ENCODE results near the gene RFPL1.

The RFPL1 gene

DNA sequence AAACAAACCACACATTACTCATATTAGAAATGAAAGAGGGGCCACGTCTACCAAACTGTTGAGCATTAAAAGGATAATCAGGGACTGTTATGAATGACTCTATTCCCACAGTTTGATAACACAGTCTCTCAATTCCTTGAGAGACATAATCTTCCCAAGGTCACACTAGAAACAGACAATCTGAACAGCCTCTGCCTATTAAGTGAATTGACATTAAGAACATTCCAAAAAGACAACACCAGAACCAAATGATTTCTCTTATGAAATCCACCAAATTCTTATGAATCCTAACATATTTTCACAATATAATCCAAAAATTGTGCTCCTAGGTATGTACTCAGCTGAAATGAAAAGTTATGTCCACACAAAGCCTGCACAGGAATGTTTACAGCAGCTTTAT is 4.6 kb downstream of the RFPL1 start:
- no peak overlapping the region for H3K4me3 ChIP-seq (ENCODE audit: low read depth, low read length)
- ChIA-PET CTCF (no interaction called here), POLR2A (no interaction called here)
- TF ChIP-seq, protein P1, sequence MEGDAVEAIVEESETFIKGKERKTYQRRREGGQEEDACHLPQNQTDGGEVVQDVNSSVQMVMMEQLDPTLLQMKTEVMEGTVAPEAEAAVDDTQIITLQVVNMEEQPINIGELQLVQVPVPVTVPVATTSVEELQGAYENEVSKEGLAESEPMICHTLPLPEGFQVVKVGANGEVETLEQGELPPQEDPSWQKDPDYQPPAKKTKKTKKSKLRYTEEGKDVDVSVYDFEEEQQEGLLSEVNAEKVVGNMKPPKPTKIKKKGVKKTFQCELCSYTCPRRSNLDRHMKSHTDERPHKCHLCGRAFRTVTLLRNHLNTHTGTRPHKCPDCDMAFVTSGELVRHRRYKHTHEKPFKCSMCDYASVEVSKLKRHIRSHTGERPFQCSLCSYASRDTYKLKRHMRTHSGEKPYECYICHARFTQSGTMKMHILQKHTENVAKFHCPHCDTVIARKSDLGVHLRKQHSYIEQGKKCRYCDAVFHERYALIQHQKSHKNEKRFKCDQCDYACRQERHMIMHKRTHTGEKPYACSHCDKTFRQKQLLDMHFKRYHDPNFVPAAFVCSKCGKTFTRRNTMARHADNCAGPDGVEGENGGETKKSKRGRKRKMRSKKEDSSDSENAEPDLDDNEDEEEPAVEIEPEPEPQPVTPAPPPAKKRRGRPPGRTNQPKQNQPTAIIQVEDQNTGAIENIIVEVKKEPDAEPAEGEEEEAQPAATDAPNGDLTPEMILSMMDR (IDR thresholded peaks at IDR 0.05; ENCODE audit: insufficient read depth, low read length, missing control alignments): no peak
- no peak for DNase-seq (ENCODE audit: low read depth, low spot score)

DNA sequence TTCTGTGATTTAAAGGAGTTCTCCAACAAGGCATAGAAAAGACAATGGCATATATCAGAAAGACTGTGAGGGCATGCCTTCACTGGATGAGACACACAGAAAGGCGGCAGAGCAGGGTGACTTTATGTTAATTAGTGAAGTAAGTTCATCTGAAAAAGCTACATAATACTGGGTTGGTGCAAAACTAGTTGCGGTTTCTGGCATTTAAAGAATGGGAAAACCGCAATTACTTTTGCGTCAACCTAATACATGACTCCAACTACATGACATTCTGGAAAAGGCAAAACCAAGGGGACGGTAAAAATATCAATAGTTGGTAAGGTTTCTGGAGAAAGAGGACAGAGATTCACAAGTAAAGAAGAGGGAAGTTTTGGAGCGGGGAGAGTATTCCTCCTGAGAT is 5.1 kb downstream of the RFPL1 start:
- TF ChIP-seq, protein P1 (IDR thresholded peaks at IDR 0.05; ENCODE audit: insufficient read depth, low read length, missing control alignments): no peak

DNA sequence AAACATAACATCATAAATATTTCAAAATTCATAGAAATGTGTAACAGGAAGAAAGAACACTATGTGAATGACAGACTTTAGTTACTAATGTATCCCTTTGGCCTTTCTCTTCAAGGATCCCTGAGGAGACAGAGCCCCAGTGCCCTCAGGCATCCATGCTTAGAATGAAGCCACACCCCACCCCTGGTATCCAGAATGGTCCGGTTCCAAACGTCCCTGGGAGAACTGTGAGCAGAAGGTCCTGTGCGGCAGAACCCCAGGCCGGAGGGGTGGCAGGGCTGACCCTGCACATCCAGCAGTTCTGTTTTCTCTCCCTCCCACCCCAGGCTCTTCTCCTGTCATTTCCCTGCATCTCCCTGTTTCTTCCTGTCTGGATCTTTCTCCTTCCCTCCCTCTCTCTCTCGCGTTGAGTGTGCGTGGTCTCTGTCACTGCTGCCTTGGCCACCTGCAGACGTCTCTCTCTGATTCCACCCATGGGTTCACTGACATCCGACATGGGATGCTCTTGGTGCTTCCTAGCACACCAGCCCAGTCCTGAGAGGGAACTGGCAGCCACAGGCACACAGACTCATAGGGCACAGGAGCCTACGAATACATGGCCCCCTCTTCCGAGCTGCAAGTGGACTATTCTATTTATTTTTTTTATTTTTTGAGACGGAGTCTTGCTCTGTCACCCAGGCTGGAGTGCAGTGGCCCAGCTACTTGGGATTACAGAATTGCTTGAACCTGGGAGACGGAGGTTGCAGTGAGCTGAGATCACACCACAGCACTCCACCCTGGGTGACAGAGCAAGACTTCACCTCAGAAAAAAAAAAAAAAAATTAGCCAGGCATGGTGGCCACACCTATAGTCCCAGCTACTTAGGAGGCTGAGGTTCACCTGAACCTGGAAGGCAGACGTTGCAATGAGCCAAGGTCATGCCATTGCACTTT is 5.7 kb downstream of the RFPL1 start:
- no peak for DNase-seq (ENCODE audit: low read depth, low spot score)
- ChIA-PET POLR2A (interaction anchor here (0.7 kb wide), 1 partner anchor 1291 kb away, joined by 3 read pairs; no protein-coding TSS in a partner anchor), CTCF (no interaction called here)
- H3K4me3 ChIP-seq (ENCODE audit: low read depth, low read length): no peak overlapping the region
- TF ChIP-seq, protein P1 (IDR thresholded peaks at IDR 0.05; ENCODE audit: insufficient read depth, low read length, missing control alignments): no peak

More for the DNA sequence above, 5.1 kb downstream of the RFPL1 start:
- ChIA-PET POLR2A (no interaction called here), CTCF (no interaction called here)
- DNase-seq (ENCODE audit: low read depth, low spot score): no peak
- H3K4me3 ChIP-seq (ENCODE audit: low read depth, low read length): no peak overlapping the region

DNA sequence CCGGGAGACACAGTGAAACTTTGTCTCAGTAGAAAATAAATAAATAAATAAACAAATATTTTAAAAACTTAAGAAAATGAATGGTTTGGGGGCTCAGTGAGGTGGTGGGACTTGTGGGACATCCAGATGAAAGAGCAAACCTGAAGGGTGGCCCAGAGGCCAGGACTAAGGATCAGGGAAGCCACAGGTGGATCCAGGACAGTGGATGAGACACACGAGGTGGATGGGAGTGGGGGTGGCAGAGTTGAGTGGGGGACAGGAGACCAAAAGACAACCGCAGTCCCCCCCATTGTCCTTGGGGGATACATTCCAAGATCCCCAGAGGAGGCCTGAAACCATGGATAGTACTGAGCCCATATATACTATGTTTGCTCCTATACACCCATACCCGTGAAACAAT is 7.1 kb downstream of the RFPL1 start:
- no peak for DNase-seq (ENCODE audit: low read depth, low spot score)
- no peak overlapping the region for H3K4me3 ChIP-seq (ENCODE audit: low read depth, low read length)
- ChIA-PET CTCF (no interaction called here), POLR2A (no interaction called here)
- TF ChIP-seq, protein P1 (IDR thresholded peaks at IDR 0.05; ENCODE audit: insufficient read depth, low read length, missing control alignments): no peak

DNA sequence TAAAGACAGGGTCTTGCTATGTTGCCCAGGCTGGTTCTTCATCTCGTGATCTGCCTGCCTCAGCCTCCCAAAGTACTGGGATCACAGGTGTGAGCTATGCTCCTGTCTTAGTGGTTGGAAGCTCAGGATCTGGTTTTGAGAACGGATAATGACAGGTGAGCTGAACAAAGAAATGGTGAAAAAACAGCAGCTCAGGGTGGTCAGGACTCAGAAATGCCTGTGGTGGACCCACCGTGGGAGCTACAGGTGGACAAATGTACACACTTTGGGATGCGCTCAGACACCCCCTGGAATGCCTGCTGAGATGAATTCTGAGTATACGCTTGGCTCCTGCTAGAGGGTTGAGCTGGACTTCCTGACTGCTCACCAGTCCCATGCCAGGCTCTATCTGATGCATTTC is 9.5 kb downstream of the RFPL1 start:
- no peak overlapping the region for H3K4me3 ChIP-seq (ENCODE audit: low read depth, low read length)
- CTCF ChIA-PET: interaction anchor here (1.4 kb wide), 2 partner anchors 17 to 23 kb away, joined by 5 to 7 read pairs; no protein-coding TSS in a partner anchor
- POLR2A ChIA-PET: no interaction called here
- DNase-seq (ENCODE audit: low read depth, low spot score): no peak
- TF ChIP-seq, protein P1 (IDR thresholded peaks at IDR 0.05; ENCODE audit: insufficient read depth, low read length, missing control alignments): no peak

DNA sequence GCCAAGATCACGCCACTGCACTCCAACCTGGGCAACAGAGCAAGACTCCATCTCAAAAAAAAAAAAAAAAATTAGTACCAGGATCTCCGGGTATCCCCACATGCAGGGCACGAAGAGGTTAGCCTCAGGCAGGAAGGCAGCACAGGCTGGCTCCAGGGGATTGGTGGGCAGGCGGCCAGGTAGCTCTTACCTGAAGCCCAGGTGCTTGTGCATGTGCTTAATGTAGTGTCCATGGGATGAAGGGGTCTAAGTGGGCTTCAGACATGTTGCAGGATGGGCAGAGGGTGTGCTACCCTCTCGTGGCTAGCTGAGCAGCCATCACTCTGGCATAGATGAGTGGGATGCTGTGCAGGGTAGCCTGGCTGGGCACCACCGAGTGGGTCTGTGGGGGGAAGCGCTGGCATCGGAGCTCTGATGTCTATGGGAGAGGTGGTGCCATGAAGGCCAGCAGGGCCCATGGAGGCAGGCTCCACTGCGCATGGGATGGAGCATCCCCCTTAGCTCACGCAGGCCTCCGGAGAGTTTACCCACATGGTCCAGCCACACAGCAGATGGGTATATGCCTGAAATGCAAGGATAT is 11.0 kb downstream of the RFPL1 start:
- TF ChIP-seq, protein P1 (IDR thresholded peaks at IDR 0.05; ENCODE audit: insufficient read depth, low read length, missing control alignments): no peak
- ChIA-PET CTCF (interaction anchor here (1.0 kb wide), 1 partner anchor 21 kb away, joined by 3 read pairs; no protein-coding TSS in a partner anchor), POLR2A (no interaction called here)
- no peak overlapping the region for H3K4me3 ChIP-seq (ENCODE audit: low read depth, low read length)
- no peak for DNase-seq (ENCODE audit: low read depth, low spot score)

Data from AG04449 (cell line).